ENCODE measurements around the gene CRYZL1.
"Not testable (repeated sequence)": the region's sequence is repeated elsewhere in the genome, so short reads cannot be mapped to it uniquely, and the experiment has no call there.

CRYZL1 gene

DNA sequence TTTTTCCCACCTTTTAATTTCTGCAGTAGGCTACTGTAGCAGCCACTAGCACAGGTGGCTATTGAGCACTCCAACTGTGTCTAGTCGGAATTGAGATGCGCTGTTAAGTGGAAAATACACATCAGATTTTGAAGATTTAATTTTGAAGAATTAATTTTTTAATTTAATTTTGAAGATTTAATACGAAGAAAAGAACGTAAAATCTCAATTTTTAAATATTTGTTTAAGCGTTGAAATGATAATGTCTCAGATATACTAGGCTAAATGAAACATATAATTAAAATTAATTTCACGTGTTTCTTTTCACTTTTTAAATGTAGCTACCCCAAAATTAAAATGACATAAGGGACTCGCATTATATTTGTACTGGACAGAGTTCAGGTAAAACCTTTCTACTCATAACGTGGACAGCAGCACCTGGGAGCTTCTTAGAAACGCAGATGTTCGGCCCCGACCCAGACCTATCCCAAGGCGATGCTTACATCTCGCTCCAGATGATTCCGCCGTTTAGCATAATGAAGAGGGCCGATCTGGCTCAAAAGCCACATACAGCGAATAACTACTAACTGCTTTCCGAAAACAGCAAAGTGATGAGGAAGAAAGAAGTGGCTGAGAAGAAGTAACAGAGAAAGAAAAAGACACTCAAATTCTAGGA is 717 bp downstream of the CRYZL1 start:
- peak; percentile 19 for DNase-seq
- no peaks in the 10 kb centered on the region for H3K4me1 ChIP-seq
- TF ChIP-seq CTCF (IDR thresholded peaks at IDR 0.05; ENCODE audit: low read depth, low read length): no peak

GRCh38 chr21:33634254-33634653 is 7.3 kb downstream of the CRYZL1 start:
- TF ChIP-seq CTCF (IDR thresholded peaks at IDR 0.05; ENCODE audit: low read depth, low read length): no peak
- Histone ChIP-seq H3K9me3 (no peaks in the 10 kb centered on the region), H3K36me3 (peaks cover 9% of the 10 kb centered on the region; the same call in 1 of the 2 replicates), H3K4me3 (ENCODE audit: low read depth, low read length) (no peak overlapping the region), H3K4me1 (no peaks in the 10 kb centered on the region), H3K27me3 (no peaks in the 10 kb centered on the region)
- no peak for DNase-seq

More for the DNA sequence above, 717 bp downstream of the CRYZL1 start:
- no peaks in the 10 kb centered on the region for H3K27me3 ChIP-seq
- no peaks in the 10 kb centered on the region for H3K9me3 ChIP-seq
- peak overlapping the region; percentile 88 for H3K4me3 ChIP-seq (ENCODE audit: low read depth, low read length)
- H3K36me3 ChIP-seq: peaks cover 4% of the 10 kb centered on the region; the same call in 1 of the 2 replicates

DNA sequence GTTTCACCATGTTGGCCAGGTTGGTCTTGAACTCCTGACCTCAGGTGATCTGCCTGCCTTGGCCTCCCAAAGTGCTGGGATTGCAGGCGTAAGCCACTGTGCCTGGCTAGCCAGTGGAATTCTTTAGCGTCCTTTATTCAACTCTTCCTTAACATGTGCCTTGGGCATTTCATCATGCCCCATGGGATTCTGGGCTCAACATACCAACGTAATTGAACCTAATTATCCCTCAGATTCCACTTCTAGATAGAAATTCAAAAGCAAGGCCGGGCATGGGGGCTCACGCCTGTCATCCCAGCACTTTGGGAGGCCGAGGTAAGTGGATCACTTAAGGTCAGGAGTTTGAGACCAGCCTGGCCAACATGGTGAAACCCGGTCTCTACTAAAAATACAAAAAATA is 15.4 kb downstream of the CRYZL1 start:
- H3K36me3 ChIP-seq: peaks cover 21% of the 10 kb centered on the region
- not testable (repeated sequence) for H3K4me3 ChIP-seq (ENCODE audit: low read depth, low read length); H3K4me1 ChIP-seq; DNase-seq; H3K27me3 ChIP-seq; H3K9me3 ChIP-seq

GRCh38 chr21:33622253-33622652 is 19.3 kb downstream of the CRYZL1 start:
- no peak for TF ChIP-seq CTCF (IDR thresholded peaks at IDR 0.05; ENCODE audit: low read depth, low read length)
- no peaks in the 10 kb centered on the region for H3K4me1 ChIP-seq
- H3K9me3 ChIP-seq: no peaks in the 10 kb centered on the region
- peaks cover 12% of the 10 kb centered on the region for H3K36me3 ChIP-seq
- H3K4me3 ChIP-seq (ENCODE audit: low read depth, low read length): no peak overlapping the region
- no peaks in the 10 kb centered on the region for H3K27me3 ChIP-seq
- no peak for DNase-seq

- no peak for TF ChIP-seq CTCF (IDR thresholded peaks at IDR 0.05; ENCODE audit: low read depth, low read length)
- DNase-seq: no peak
These were observed 21.8 kb downstream of the CRYZL1 start for GRCh38 chr21:33619726-33620125.

GRCh38 chr21:33618407-33618806 is 23.1 kb downstream of the CRYZL1 start:
- Histone ChIP-seq H3K9me3 (no peaks in the 10 kb centered on the region), H3K4me1 (no peaks in the 10 kb centered on the region), H3K4me3 (ENCODE audit: low read depth, low read length) (no peak overlapping the region), H3K36me3 (peaks cover 6% of the 10 kb centered on the region; the same call in 1 of the 2 replicates), H3K27me3 (no peaks in the 10 kb centered on the region)
- TF ChIP-seq CTCF (IDR thresholded peaks at IDR 0.05; ENCODE audit: low read depth, low read length): no peak
- DNase-seq: no peak

More at GRCh38 chr21:33619726-33620125, 21.8 kb downstream of the CRYZL1 start:
- no peaks in the 10 kb centered on the region for H3K9me3 ChIP-seq
- no peak overlapping the region for H3K4me3 ChIP-seq (ENCODE audit: low read depth, low read length)
- no peaks in the 10 kb centered on the region for H3K4me1 ChIP-seq
- H3K27me3 ChIP-seq: no peaks in the 10 kb centered on the region
- H3K36me3 ChIP-seq: peaks cover 6% of the 10 kb centered on the region; the same call in 1 of the 2 replicates

- not testable (repeated sequence) for H3K4me3 ChIP-seq (ENCODE audit: low read depth, low read length); H3K4me1 ChIP-seq; DNase-seq; H3K36me3 ChIP-seq; H3K9me3 ChIP-seq; H3K27me3 ChIP-seq
These were observed 24.0 kb downstream of the CRYZL1 start for GRCh38 chr21:33617565-33617964.

All from BE2C (cell line).